ENCODE measurements around the gene OMA1. TPM values are rescaled to one million over a fixed set of nuclear protein-coding genes. Genes with fewer than 3 reads are reported as not detected.
"Not testable (repeated sequence)": the region's sequence is repeated elsewhere in the genome, so short reads cannot be mapped to it uniquely, and the experiment has no call there.

OMA1 gene
- total RNA-seq, 1 experiment from 2014 or later, result 25.4 TPM

DNA sequence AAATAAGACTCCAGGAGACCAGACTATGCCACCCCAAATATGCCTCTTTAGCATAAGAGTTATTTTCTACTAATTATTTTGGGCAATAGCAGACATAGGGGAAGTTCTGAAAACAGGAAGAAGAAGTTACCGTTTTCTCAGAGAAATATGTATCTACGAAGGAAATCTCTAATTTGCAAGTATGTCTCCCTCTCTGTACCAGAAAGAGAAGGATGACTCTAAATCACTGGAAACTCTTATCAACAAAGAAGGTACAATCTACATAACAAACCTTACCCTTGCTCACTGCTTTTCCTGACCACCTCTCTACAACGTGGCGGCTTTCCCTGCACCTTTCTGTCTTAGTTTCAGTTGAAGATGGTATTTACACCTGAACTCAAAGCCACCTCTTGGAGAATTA is 49.0 kb downstream of the OMA1 start:
- no peak for TF ChIP-seq CTCF (IDR thresholded peaks at IDR 0.05; ENCODE audit: unreplicated experiment)
- no peaks in the 10 kb centered on the region for H3K27me3 Mint-ChIP-seq (ENCODE audit: unreplicated experiment)
- no peak overlapping the region for H3K4me3 Mint-ChIP-seq (ENCODE audit: low read depth, unreplicated experiment)
- H3K36me3 Mint-ChIP-seq (ENCODE audit: insufficient read depth, unreplicated experiment), result peaks cover 3% of the 10 kb centered on the region
- CTCF ChIA-PET, result no interaction called here
- no TSS peak for BruUV-seq (replicated peaks)
- intact Hi-C loops (cut with micrococcal nuclease; ENCODE audit: unreplicated experiment), result no loop called here
- DNase-seq, result no peak
- no peaks in the 10 kb centered on the region for H3K4me1 Mint-ChIP-seq (ENCODE audit: low read depth, unreplicated experiment)
- no peaks in the 10 kb centered on the region for H3K9me3 Mint-ChIP-seq (ENCODE audit: low read depth, unreplicated experiment)
- no peak overlapping the region for H3K27ac Mint-ChIP-seq (ENCODE audit: unreplicated experiment)

GRCh38 chr1:58496042-58496441 is 50.5 kb downstream of the OMA1 start:
- no peak for TF ChIP-seq CTCF (IDR thresholded peaks at IDR 0.05; ENCODE audit: unreplicated experiment)
- Mint-ChIP-seq H3K27me3 (ENCODE audit: unreplicated experiment) (no peaks in the 10 kb centered on the region), H3K4me3 (ENCODE audit: low read depth, unreplicated experiment) (no peak overlapping the region), H3K9me3 (ENCODE audit: low read depth, unreplicated experiment) (peaks cover 5% of the 10 kb centered on the region), H3K27ac (ENCODE audit: unreplicated experiment) (no peak overlapping the region), H3K4me1 (ENCODE audit: low read depth, unreplicated experiment) (no peaks in the 10 kb centered on the region), H3K36me3 (ENCODE audit: insufficient read depth, unreplicated experiment) (no peaks in the 10 kb centered on the region)
- no peak for DNase-seq
- intact Hi-C loops (cut with micrococcal nuclease; ENCODE audit: unreplicated experiment), result no loop called here
- CTCF ChIA-PET, result no interaction called here
- BruUV-seq (replicated peaks), result no TSS peak

GRCh38 chr1:58488914-58489313 is 57.6 kb downstream of the OMA1 start:
- not testable (repeated sequence) for BruUV-seq (replicated peaks); H3K4me1 Mint-ChIP-seq (ENCODE audit: low read depth, unreplicated experiment); H3K4me3 Mint-ChIP-seq (ENCODE audit: low read depth, unreplicated experiment)

DNA sequence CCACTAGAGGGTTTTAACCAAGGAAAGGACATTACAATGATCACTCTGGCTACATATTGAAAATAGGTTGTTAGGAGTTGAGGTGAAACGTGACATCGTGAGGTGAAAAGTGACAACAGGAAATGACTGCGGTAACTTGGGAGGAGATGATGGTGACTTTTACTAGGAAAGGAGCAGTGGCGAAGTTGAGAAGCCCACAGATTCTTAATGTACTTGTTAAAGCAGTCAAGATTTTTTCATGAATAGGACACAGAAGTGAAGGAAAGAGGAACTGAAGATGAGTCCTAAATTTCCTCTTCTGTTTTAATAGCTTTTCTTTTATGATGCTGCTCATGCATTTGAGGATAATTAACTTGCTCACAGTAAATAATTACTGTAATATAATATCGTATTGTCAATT is 59.5 kb downstream of the OMA1 start:
- Mint-ChIP-seq H3K36me3 (ENCODE audit: insufficient read depth, unreplicated experiment) (no peaks in the 10 kb centered on the region), H3K27me3 (ENCODE audit: unreplicated experiment) (no peaks in the 10 kb centered on the region), H3K9me3 (ENCODE audit: low read depth, unreplicated experiment) (peaks cover 5% of the 10 kb centered on the region), H3K4me3 (ENCODE audit: low read depth, unreplicated experiment) (no peak overlapping the region), H3K4me1 (ENCODE audit: low read depth, unreplicated experiment) (no peaks in the 10 kb centered on the region), H3K27ac (ENCODE audit: unreplicated experiment) (no peak overlapping the region)
- CTCF ChIA-PET, result no interaction called here
- no peak for TF ChIP-seq CTCF (IDR thresholded peaks at IDR 0.05; ENCODE audit: unreplicated experiment)
- BruUV-seq (replicated peaks), result no TSS peak
- intact Hi-C loops (cut with micrococcal nuclease; ENCODE audit: unreplicated experiment), result no loop called here
- DNase-seq, result no peak

More at GRCh38 chr1:58488914-58489313, 57.6 kb downstream of the OMA1 start:
- intact Hi-C loops (cut with micrococcal nuclease; ENCODE audit: unreplicated experiment); H3K27ac Mint-ChIP-seq (ENCODE audit: unreplicated experiment); H3K9me3 Mint-ChIP-seq (ENCODE audit: low read depth, unreplicated experiment); H3K27me3 Mint-ChIP-seq (ENCODE audit: unreplicated experiment); CTCF ChIA-PET; H3K36me3 Mint-ChIP-seq (ENCODE audit: insufficient read depth, unreplicated experiment); DNase-seq: not testable (repeated sequence)

DNA sequence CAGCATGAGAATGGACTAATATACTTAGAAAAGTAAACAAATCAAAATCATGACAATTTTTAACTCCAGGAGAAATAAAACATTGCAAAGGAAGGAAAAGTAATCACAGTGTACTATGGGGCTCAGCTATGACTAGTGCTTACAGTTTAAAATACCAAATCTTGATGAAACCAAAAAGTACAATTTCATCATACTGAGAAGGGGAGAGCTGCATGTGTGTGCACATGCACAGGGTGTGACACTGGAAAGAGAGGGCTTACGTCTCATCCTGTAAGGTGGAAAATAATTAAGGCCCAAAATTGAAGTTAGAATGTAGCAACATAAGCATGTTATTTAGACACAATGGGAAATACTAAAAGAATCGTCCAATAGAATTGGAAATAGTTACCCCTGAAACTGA is 64.6 kb downstream of the OMA1 start:
- no peak overlapping the region for H3K4me3 Mint-ChIP-seq (ENCODE audit: low read depth, unreplicated experiment)
- CTCF ChIA-PET, result no interaction called here
- intact Hi-C loops (cut with micrococcal nuclease; ENCODE audit: unreplicated experiment), result no loop called here
- H3K27me3 Mint-ChIP-seq (ENCODE audit: unreplicated experiment), result no peaks in the 10 kb centered on the region
- TF ChIP-seq CTCF (IDR thresholded peaks at IDR 0.05; ENCODE audit: unreplicated experiment), result no peak
- no peak overlapping the region for H3K27ac Mint-ChIP-seq (ENCODE audit: unreplicated experiment)
- H3K9me3 Mint-ChIP-seq (ENCODE audit: low read depth, unreplicated experiment), result no peaks in the 10 kb centered on the region
- peaks cover 9% of the 10 kb centered on the region for H3K36me3 Mint-ChIP-seq (ENCODE audit: insufficient read depth, unreplicated experiment)
- no peaks in the 10 kb centered on the region for H3K4me1 Mint-ChIP-seq (ENCODE audit: low read depth, unreplicated experiment)
- DNase-seq, result no peak
- BruUV-seq (replicated peaks), result no TSS peak

All from Calu3 (cell line).